A549 (cell line): Measurements from ENCODE around the gene LVRN.

Experiments used
- HDAC2 ChIP-seq: fragments of 200-600 bp; sonication (generic); IDR thresholded peaks from 2 replicates; pipeline ENCODE4 v1.6.1; 2016
- MYC ChIP-seq: IDR thresholded peaks from 2 replicates; pipeline ENCODE4 v1.6.1; 2012; ENCODE audit warnings: mild to moderate bottlenecking, inconsistent platforms, low read length, improper control_type of control experiment, borderline replicate concordance
- NR3C1 ChIP-seq: fragments of >200 bp; sonication (Bioruptor Twin); formaldehyde crosslinking; IDR thresholded peaks from 3 replicates; pipeline ENCODE4 v1.6.1; 2017
- SMC3 ChIP-seq: fragments of >200 bp; sonication (Bioruptor Twin); formaldehyde crosslinking; IDR thresholded peaks from 3 replicates; pipeline ENCODE4 v1.6.1; 2018; ENCODE audit warnings: inconsistent platforms
- TF ChIP-seq, protein P1 (sequence below): fragments of >200 bp; sonication (Bioruptor Twin); formaldehyde crosslinking; IDR thresholded peaks from 3 replicates; pipeline ENCODE4 v1.5.1; 2016
- TF ChIP-seq, protein P2 (sequence below): fragments of 200-600 bp; sonication (generic); IDR thresholded peaks from 2 replicates; pipeline ENCODE4 v1.6.1; 2016; ENCODE audit warnings: antibody characterized with exemption, mild to moderate bottlenecking, moderate library complexity

DNA sequence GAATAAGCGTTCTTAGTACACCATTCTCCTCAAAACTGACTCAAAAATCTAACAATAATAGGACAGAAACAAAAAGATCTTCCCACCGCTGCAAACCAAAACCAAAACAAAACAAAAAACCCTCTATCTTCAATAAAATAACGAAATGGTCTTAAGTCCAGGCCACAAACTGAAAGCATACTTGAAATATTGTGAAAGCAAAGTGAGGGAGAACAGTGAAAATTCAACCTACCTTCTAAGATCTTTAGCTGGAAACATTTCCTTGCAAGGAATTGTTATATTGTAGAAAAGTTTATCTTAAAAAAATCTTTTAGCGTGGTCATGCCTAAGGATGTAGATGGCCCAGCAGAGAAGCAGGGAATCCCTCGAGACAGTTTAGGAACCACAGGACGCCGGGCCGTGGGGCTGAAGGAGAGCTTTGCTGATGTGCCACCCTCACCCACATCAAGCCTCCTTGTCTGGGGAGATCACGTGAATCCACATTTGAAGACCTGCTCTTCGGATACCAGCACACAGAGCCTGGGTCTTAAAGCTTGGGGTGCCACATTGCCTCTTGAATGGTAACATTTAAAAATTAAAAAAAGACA, 27.8 kb upstream of the LVRN start:
- TF ChIP-seq, protein P1, sequence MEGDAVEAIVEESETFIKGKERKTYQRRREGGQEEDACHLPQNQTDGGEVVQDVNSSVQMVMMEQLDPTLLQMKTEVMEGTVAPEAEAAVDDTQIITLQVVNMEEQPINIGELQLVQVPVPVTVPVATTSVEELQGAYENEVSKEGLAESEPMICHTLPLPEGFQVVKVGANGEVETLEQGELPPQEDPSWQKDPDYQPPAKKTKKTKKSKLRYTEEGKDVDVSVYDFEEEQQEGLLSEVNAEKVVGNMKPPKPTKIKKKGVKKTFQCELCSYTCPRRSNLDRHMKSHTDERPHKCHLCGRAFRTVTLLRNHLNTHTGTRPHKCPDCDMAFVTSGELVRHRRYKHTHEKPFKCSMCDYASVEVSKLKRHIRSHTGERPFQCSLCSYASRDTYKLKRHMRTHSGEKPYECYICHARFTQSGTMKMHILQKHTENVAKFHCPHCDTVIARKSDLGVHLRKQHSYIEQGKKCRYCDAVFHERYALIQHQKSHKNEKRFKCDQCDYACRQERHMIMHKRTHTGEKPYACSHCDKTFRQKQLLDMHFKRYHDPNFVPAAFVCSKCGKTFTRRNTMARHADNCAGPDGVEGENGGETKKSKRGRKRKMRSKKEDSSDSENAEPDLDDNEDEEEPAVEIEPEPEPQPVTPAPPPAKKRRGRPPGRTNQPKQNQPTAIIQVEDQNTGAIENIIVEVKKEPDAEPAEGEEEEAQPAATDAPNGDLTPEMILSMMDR = no peak
- TF ChIP-seq NR3C1 (no peak), SMC3 (no peak), MYC (no peak), HDAC2 (no peak)
- TF ChIP-seq, protein P2, sequence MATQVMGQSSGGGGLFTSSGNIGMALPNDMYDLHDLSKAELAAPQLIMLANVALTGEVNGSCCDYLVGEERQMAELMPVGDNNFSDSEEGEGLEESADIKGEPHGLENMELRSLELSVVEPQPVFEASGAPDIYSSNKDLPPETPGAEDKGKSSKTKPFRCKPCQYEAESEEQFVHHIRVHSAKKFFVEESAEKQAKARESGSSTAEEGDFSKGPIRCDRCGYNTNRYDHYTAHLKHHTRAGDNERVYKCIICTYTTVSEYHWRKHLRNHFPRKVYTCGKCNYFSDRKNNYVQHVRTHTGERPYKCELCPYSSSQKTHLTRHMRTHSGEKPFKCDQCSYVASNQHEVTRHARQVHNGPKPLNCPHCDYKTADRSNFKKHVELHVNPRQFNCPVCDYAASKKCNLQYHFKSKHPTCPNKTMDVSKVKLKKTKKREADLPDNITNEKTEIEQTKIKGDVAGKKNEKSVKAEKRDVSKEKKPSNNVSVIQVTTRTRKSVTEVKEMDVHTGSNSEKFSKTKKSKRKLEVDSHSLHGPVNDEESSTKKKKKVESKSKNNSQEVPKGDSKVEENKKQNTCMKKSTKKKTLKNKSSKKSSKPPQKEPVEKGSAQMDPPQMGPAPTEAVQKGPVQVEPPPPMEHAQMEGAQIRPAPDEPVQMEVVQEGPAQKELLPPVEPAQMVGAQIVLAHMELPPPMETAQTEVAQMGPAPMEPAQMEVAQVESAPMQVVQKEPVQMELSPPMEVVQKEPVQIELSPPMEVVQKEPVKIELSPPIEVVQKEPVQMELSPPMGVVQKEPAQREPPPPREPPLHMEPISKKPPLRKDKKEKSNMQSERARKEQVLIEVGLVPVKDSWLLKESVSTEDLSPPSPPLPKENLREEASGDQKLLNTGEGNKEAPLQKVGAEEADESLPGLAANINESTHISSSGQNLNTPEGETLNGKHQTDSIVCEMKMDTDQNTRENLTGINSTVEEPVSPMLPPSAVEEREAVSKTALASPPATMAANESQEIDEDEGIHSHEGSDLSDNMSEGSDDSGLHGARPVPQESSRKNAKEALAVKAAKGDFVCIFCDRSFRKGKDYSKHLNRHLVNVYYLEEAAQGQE = no peak
